HepG2 (cell line): Measurements from ENCODE around the gene ERF. TPM values are rescaled to one million over a fixed set of nuclear protein-coding genes. Genes with fewer than 3 reads are reported as not detected.
A peak's percentile ranks its signal among the peaks of the same experiment; 100 is the strongest.

Experiments
- ETV5 ChIP-seq: IDR thresholded peaks from 2 replicates; pipeline ENCODE4 v1.6.1; 2018; ENCODE audit warnings: missing biosample characterization, missing genetic modification reagents, inconsistent platforms, borderline replicate concordance
- SOX6 ChIP-seq, 2 experiments: fragments of 450-650 bp in 1 of 2; sonication (generic) in 1 of 2; formaldehyde crosslinking in 1 of 2; IDR thresholded peaks; 2 replicates each; pipeline versions ENCODE4 v1.4.0 to v1.6.1; 2017 to 2020; ENCODE audit warnings: antibody characterized with exemption in 1 of 2, mild to moderate bottlenecking in 1 of 2, missing genetic modification reagents in 1 of 2
- TBP ChIP-seq: sonication (generic); formaldehyde crosslinking; IDR thresholded peaks from 2 replicates; pipeline ENCODE4 v1.5.0; 2020; ENCODE audit warnings: missing genetic modification reagents
- ZNF24 ChIP-seq: fragments of 450-650 bp; IDR thresholded peaks from 2 replicates; pipeline ENCODE4 v1.6.1; 2017; ENCODE audit warnings: antibody characterized with exemption, mild to moderate bottlenecking
- ZNF331 ChIP-seq: sonication (generic); formaldehyde crosslinking; IDR thresholded peaks from 2 replicates; pipeline ENCODE4 v1.4.0; 2020; ENCODE audit warnings: missing genetic modification reagents
- ZNF337 ChIP-seq: sonication (generic); formaldehyde crosslinking; IDR thresholded peaks from 2 replicates; pipeline ENCODE4 v1.5.1; 2020; ENCODE audit warnings: missing genetic modification reagents, low read depth, mild to moderate bottlenecking, borderline replicate concordance
- ZNF33B ChIP-seq: sonication (generic); formaldehyde crosslinking; IDR thresholded peaks from 2 replicates; pipeline ENCODE4 v1.5.1; 2020; ENCODE audit warnings: mild to moderate bottlenecking, missing genetic modification reagents
- ZNF431 ChIP-seq: sonication (generic); formaldehyde crosslinking; IDR thresholded peaks from 2 replicates; pipeline ENCODE4 v1.9.0; 2022; ENCODE audit warnings: missing genetic modification reagents, low read depth, mild to moderate bottlenecking, borderline replicate concordance
- ZNF484 ChIP-seq: sonication (generic); formaldehyde crosslinking; IDR thresholded peaks from 2 replicates; pipeline ENCODE4 v1.5.1; 2020; ENCODE audit warnings: mild to moderate bottlenecking, low read depth, missing genetic modification reagents, borderline replicate concordance
- ZNF572 ChIP-seq: sonication (generic); formaldehyde crosslinking; IDR thresholded peaks from 2 replicates; pipeline ENCODE4 v1.5.1; 2020; ENCODE audit warnings: mild to moderate bottlenecking, missing genetic modification reagents
- ZNF746 ChIP-seq: sonication (generic); formaldehyde crosslinking; IDR thresholded peaks from 2 replicates; pipeline ENCODE4 v1.8.0; 2022; ENCODE audit warnings: mild to moderate bottlenecking, missing genetic modification reagents
- ZNF790 ChIP-seq: sonication (generic); formaldehyde crosslinking; IDR thresholded peaks from 2 replicates; pipeline ENCODE4 v1.8.0; 2022; ENCODE audit warnings: missing genetic modification reagents, mild to moderate bottlenecking, borderline replicate concordance
- polyA plus RNA-seq, 8 experiments: library from polyadenylated mRNA; depleted of rRNA in 3 of 8; stranded (reverse) in 7 of 8; unstranded in 1 of 8; fragments of >200 nt; fragmentation: Illumina TruSeq in 4 of 8; extraction: Trizol in 4 of 8; gene quantifications; 2 replicates each; pipeline versions ENCODE4 v1.2.1 to v1.2.3, GENCODE V29; 2011 to 2016; ENCODE audit warnings: low read depth in 4 of 8, missing spikeins in 1 of 8, mixed read lengths in 1 of 8; ENCODE audit not compliant: insufficient read depth in 1 of 8
- total RNA-seq, 5 experiments: library from RNA; depleted of rRNA; stranded (reverse); fragments of >200 nt; fragmentation: Illumina TruSeq; extraction: Trizol; gene quantifications; 2 replicates each; pipeline ENCODE4 v1.2.3, GENCODE V29; 2016; ENCODE audit warnings: low read depth in 1 of 5
- TF ChIP-seq, protein P1 (sequence below): IDR thresholded peaks from 2 replicates; pipeline ENCODE4 v1.6.1; 2016; ENCODE audit warnings: low read depth, control low read depth
- TF ChIP-seq, protein P2 (sequence below): conservative IDR thresholded peaks from 2 replicates; pipeline ENCODE4 v1.6.1; 2018; ENCODE audit warnings: missing genetic modification reagents
- TF ChIP-seq, protein P3 (sequence below): sonication (generic); formaldehyde crosslinking; IDR thresholded peaks from 2 replicates; pipeline ENCODE4 v1.5.1; 2020; ENCODE audit warnings: missing genetic modification reagents, mild to moderate bottlenecking, borderline replicate concordance
- TF ChIP-seq, protein P4 (sequence below): sonication (generic); formaldehyde crosslinking; IDR thresholded peaks from 2 replicates; pipeline ENCODE4; 2020; ENCODE audit warnings: missing genetic modification reagents, mild to moderate bottlenecking, borderline replicate concordance
- TF ChIP-seq, protein P5 (sequence below): sonication (generic); formaldehyde crosslinking; IDR thresholded peaks from 2 replicates; pipeline ENCODE4 v1.4.0; 2020; ENCODE audit warnings: missing genetic modification reagents

The ERF gene
- total and polyA plus RNA-seq, 2 of the 13 experiments (the other 11 are each of a cell fraction or from before 2014, with no cell fraction given), result 67.1 to 69.9 TPM

DNA sequence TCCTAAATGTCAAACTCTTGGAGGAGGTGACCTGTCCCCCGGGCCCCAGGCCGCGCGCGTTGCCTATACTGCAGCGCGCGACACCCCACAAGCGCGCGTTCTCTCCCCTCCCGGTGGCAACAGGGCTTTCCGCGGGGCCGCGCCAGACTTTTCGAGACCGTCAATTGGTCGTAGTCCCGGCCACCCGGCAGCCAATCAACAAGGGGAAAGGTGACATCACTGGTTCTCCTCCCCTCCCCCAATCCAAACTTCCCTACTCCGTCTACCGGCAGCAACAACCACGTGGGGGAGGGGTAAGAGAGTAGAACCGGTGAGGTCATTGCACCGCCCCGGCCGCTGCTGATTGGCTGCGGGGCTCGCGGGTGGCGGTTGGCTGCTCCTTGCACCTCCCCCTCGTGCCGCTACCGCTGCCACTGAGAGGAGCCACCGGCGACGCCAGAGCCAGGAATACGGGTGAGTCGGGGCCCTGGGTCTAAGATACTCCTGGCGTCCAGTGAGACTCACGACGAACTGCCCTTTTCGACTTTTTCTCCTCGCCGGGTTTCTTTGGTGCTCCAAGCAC lies 13.3 kb upstream of the ERF start (continued):
- TF ChIP-seq, protein P1, sequence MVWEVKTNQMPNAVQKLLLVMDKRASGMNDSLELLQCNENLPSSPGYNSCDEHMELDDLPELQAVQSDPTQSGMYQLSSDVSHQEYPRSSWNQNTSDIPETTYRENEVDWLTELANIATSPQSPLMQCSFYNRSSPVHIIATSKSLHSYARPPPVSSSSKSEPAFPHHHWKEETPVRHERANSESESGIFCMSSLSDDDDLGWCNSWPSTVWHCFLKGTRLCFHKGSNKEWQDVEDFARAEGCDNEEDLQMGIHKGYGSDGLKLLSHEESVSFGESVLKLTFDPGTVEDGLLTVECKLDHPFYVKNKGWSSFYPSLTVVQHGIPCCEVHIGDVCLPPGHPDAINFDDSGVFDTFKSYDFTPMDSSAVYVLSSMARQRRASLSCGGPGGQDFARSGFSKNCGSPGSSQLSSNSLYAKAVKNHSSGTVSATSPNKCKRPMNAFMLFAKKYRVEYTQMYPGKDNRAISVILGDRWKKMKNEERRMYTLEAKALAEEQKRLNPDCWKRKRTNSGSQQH, result no peak; the same call in 1 of the 2 replicates
- TF ChIP-seq, protein P2, sequence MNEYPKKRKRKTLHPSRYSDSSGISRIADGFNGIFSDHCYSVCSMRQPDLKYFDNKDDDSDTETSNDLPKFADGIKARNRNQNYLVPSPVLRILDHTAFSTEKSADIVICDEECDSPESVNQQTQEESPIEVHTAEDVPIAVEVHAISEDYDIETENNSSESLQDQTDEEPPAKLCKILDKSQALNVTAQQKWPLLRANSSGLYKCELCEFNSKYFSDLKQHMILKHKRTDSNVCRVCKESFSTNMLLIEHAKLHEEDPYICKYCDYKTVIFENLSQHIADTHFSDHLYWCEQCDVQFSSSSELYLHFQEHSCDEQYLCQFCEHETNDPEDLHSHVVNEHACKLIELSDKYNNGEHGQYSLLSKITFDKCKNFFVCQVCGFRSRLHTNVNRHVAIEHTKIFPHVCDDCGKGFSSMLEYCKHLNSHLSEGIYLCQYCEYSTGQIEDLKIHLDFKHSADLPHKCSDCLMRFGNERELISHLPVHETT, result peak; percentile 67; the same call in 1 of the 2 replicates
- 0 out of 2 replicates have a peak, but pooled peaks have one; percentile 28 for TF ChIP-seq ZNF746 (CRISPR knock-in tag)
- no peak; the same call in 1 of the 2 replicates for TF ChIP-seq ZNF33B
- TF ChIP-seq ZNF337 (CRISPR knock-in tag), result 0 out of 2 replicates have a peak, but pooled peaks have one; percentile 24
- no peak for TF ChIP-seq ZNF431 (CRISPR knock-in tag)
- no peak for TF ChIP-seq ZNF24
- TF ChIP-seq ETV5, result peak; percentile 44; the same call in 1 of the 2 replicates
- TF ChIP-seq, protein P3, sequence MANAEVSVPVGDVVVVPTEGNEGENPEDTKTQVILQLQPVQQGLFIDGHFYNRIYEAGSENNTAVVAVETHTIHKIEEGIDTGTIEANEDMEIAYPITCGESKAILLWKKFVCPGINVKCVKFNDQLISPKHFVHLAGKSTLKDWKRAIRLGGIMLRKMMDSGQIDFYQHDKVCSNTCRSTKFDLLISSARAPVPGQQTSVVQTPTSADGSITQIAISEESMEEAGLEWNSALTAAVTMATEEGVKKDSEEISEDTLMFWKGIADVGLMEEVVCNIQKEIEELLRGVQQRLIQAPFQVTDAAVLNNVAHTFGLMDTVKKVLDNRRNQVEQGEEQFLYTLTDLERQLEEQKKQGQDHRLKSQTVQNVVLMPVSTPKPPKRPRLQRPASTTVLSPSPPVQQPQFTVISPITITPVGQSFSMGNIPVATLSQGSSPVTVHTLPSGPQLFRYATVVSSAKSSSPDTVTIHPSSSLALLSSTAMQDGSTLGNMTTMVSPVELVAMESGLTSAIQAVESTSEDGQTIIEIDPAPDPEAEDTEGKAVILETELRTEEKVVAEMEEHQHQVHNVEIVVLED (CRISPR knock-in tag), result peak; percentile 69; the same call in 1 of the 2 replicates
- TF ChIP-seq, protein P4, sequence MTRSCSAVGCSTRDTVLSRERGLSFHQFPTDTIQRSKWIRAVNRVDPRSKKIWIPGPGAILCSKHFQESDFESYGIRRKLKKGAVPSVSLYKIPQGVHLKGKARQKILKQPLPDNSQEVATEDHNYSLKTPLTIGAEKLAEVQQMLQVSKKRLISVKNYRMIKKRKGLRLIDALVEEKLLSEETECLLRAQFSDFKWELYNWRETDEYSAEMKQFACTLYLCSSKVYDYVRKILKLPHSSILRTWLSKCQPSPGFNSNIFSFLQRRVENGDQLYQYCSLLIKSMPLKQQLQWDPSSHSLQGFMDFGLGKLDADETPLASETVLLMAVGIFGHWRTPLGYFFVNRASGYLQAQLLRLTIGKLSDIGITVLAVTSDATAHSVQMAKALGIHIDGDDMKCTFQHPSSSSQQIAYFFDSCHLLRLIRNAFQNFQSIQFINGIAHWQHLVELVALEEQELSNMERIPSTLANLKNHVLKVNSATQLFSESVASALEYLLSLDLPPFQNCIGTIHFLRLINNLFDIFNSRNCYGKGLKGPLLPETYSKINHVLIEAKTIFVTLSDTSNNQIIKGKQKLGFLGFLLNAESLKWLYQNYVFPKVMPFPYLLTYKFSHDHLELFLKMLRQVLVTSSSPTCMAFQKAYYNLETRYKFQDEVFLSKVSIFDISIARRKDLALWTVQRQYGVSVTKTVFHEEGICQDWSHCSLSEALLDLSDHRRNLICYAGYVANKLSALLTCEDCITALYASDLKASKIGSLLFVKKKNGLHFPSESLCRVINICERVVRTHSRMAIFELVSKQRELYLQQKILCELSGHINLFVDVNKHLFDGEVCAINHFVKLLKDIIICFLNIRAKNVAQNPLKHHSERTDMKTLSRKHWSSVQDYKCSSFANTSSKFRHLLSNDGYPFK (CRISPR knock-in tag), result peak; percentile 77; the same call in 1 of the 2 replicates
- TF ChIP-seq, protein P5, sequence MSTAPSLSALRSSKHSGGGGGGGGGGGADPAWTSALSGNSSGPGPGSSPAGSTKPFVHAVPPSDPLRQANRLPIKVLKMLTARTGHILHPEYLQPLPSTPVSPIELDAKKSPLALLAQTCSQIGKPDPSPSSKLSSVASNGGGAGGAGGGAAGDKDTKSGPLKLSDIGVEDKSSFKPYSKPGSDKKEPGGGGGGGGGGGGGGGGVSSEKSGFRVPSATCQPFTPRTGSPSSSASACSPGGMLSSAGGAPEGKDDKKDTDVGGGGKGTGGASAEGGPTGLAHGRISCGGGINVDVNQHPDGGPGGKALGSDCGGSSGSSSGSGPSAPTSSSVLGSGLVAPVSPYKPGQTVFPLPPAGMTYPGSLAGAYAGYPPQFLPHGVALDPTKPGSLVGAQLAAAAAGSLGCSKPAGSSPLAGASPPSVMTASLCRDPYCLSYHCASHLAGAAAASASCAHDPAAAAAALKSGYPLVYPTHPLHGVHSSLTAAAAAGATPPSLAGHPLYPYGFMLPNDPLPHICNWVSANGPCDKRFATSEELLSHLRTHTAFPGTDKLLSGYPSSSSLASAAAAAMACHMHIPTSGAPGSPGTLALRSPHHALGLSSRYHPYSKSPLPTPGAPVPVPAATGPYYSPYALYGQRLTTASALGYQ (CRISPR knock-in tag), result no peak; the same call in 1 of the 2 replicates
- TF ChIP-seq ZNF572 (CRISPR knock-in tag), result no peak
- 0 out of 2 replicates have a peak, but pooled peaks have one; percentile 8 for TF ChIP-seq ZNF331 (CRISPR knock-in tag)
- TF ChIP-seq SOX6 (IDR thresholded peaks at IDR 0.05), result no peak
- TF ChIP-seq SOX6 (CRISPR knock-in tag; IDR thresholded peaks at IDR 0.05), result peak; percentile 53; the same call in 1 of the 2 replicates
- no peak for TF ChIP-seq ZNF790 (CRISPR knock-in tag)
- TF ChIP-seq ZNF484 (CRISPR knock-in tag), result no peak
- TF ChIP-seq TBP (CRISPR knock-in tag), result no peak
